NCI-H146 (cell line): ENCODE measurements around the gene TMC5.
A peak's percentile ranks its signal among the peaks of the same experiment; 100 is the strongest.
"Not testable (repeated sequence)": the region's sequence is repeated elsewhere in the genome, so short reads cannot be mapped to it uniquely, and the experiment has no call there.

Experiments used
- DNase-seq: peaks from one replicate; lab custom pipeline; 2025; lab: John Stamatoyannopoulos, UW

The TMC5 gene

GRCh38 chr16:19400711-19401110 lies 17.0 kb upstream of the TMC5 start:
- DNase-seq = peak; percentile 28

- DNase-seq = no peak
These were observed 10.7 kb upstream of the TMC5 start for GRCh38 chr16:19406891-19407491.

GRCh38 chr16:19410435-19411171 lies 7.1 kb upstream of the TMC5 start:
- DNase-seq = peak; percentile 86

GRCh38 chr16:19411298-19411697 lies 6.4 kb upstream of the TMC5 start:
- DNase-seq = no peak

GRCh38 chr16:19412055-19412454 lies 5.6 kb upstream of the TMC5 start:
- not testable (repeated sequence) for DNase-seq

- no peak for DNase-seq
These were observed 2.2 kb upstream of the TMC5 start for GRCh38 chr16:19415461-19415860.

- no peak for DNase-seq
These were observed 1.8 kb upstream of the TMC5 start for GRCh38 chr16:19415918-19416317.

- DNase-seq = no peak
These were observed 517 bp downstream of the TMC5 start for GRCh38 chr16:19418200-19418599.

- no peak for DNase-seq
These were observed 2.0 kb downstream of the TMC5 start for GRCh38 chr16:19419698-19420075.

- no peak for DNase-seq
These were observed 6.8 kb downstream of the TMC5 start for GRCh38 chr16:19424478-19424877.

GRCh38 chr16:19430345-19430744 lies 12.7 kb downstream of the TMC5 start:
- DNase-seq = no peak

- peak; percentile 52 for DNase-seq
These were observed 14.1 kb downstream of the TMC5 start for GRCh38 chr16:19431636-19432340.

GRCh38 chr16:19432429-19432828 lies 14.7 kb downstream of the TMC5 start:
- DNase-seq = peak; percentile 42

GRCh38 chr16:19434584-19434983 lies 16.9 kb downstream of the TMC5 start:
- peak; percentile 16 for DNase-seq

- DNase-seq = no peak
These were observed 18.9 kb downstream of the TMC5 start for GRCh38 chr16:19436540-19436939.

- DNase-seq = no peak
These were observed 19.6 kb downstream of the TMC5 start for GRCh38 chr16:19437280-19437679.

GRCh38 chr16:19438739-19439138 lies 21.1 kb downstream of the TMC5 start:
- DNase-seq = no peak

- no peak for DNase-seq
These were observed 21.8 kb downstream of the TMC5 start for GRCh38 chr16:19439483-19439882.

GRCh38 chr16:19443659-19444058 lies 26.0 kb downstream of the TMC5 start:
- no peak for DNase-seq

GRCh38 chr16:19446300-19446846 lies 28.7 kb downstream of the TMC5 start:
- DNase-seq = no peak

GRCh38 chr16:19446886-19447285 lies 29.2 kb downstream of the TMC5 start:
- no peak for DNase-seq

GRCh38 chr16:19450186-19450585 lies 32.5 kb downstream of the TMC5 start:
- no peak for DNase-seq
